Ureter (tissue), 1 donor: Measurements from ENCODE around the gene HSPA4. TPM values are rescaled to one million over a fixed set of nuclear protein-coding genes. Genes with fewer than 3 reads are reported as not detected.

Experiments used
- total RNA-seq: library from RNA; stranded (reverse); gene quantifications from one replicate; pipeline ENCODE4 v1.2.4, GENCODE V29; 2023
- donor health status: DM: yes; HTN: yes; CAD: no.

The HSPA4 gene
- total RNA-seq, 1 donor from 2014 or later, result 114 TPM

Other genes with a start within 250 kb of the HSPA4 start
- 6.8 TPM for gene SOWAHA, start 238.7 kb upstream of the HSPA4 start, total RNA-seq
- 263 TPM for gene SHROOM1, start 221.4 kb upstream of the HSPA4 start, total RNA-seq
- gene GDF9, start 185.5 kb upstream of the HSPA4 start, total RNA-seq, result 0.73 TPM
- gene UQCRQ, start 185.4 kb upstream of the HSPA4 start, total RNA-seq, result 558 TPM
- 28.3 TPM for gene LEAP2, start 178.3 kb upstream of the HSPA4 start, total RNA-seq
- 107 TPM for gene AFF4, start 88.4 kb upstream of the HSPA4 start, total RNA-seq
- gene ZCCHC10, start 25.5 kb upstream of the HSPA4 start, total RNA-seq, result 22.1 TPM